Esophagus squamous epithelium (tissue), 4 donors: Measurements from ENCODE around the gene TMEM267.
"Not testable (repeated sequence)": the region's sequence is repeated elsewhere in the genome, so short reads cannot be mapped to it uniquely, and the experiment has no call there.

Experiments used
- POLR2A ChIP-seq, 4 donors: fragments of 450-650 bp; IDR thresholded peaks; one replicate each; pipeline ENCODE4 v1.6.1; 2017; ENCODE audit warnings: antibody characterized with exemption in 4 of 4, mild to moderate bottlenecking in 4 of 4, moderate library complexity in 3 of 4
- TF ChIP-seq, protein P1 (sequence below), 6 experiments: fragments of 450-650 bp in 4 of 6; fragments of 200-600 bp in 2 of 6; sonication (generic) in 2 of 6; IDR thresholded peaks; one replicate each; pipeline ENCODE4 v1.5.1; 2016 to 2019; ENCODE audit warnings: antibody characterized with exemption in 6 of 6, mild to moderate bottlenecking in 4 of 6, moderate library complexity in 4 of 6

DNA sequence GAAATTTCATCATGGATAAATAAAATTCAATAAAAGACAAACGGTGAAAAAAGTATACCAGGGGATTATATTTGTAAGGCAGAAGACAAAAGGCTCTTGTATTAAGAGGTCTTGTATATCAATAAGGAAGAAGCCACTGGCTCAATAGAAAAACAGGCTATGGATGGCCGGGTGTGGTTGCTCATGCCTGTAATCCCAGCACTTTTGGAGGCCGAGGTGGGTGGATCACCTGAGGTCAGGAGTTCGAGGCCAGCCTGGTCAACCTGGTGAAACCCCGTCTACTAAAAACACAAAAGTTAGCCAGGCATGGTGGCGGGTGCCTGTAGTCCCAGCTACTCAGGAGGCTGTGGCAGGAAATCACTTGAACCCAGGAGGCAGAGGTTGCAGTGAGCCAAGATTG lies 60.6 kb downstream of the TMEM267 start:
- TF ChIP-seq, protein P1, sequence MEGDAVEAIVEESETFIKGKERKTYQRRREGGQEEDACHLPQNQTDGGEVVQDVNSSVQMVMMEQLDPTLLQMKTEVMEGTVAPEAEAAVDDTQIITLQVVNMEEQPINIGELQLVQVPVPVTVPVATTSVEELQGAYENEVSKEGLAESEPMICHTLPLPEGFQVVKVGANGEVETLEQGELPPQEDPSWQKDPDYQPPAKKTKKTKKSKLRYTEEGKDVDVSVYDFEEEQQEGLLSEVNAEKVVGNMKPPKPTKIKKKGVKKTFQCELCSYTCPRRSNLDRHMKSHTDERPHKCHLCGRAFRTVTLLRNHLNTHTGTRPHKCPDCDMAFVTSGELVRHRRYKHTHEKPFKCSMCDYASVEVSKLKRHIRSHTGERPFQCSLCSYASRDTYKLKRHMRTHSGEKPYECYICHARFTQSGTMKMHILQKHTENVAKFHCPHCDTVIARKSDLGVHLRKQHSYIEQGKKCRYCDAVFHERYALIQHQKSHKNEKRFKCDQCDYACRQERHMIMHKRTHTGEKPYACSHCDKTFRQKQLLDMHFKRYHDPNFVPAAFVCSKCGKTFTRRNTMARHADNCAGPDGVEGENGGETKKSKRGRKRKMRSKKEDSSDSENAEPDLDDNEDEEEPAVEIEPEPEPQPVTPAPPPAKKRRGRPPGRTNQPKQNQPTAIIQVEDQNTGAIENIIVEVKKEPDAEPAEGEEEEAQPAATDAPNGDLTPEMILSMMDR (IDR thresholded peaks at IDR 0.05) = not testable (repeated sequence)
- TF ChIP-seq POLR2A (IDR thresholded peaks at IDR 0.05) = not testable (repeated sequence)
